ENCODE data around the gene MED26. TPM values are rescaled to one million over a fixed set of nuclear protein-coding genes. Genes with fewer than 3 reads are reported as not detected.
A peak's percentile ranks its signal among the peaks of the same experiment; 100 is the strongest.

The MED26 gene
- total RNA-seq, 2 donors from 2014 or later = 10.8 to 11.8 TPM

DNA sequence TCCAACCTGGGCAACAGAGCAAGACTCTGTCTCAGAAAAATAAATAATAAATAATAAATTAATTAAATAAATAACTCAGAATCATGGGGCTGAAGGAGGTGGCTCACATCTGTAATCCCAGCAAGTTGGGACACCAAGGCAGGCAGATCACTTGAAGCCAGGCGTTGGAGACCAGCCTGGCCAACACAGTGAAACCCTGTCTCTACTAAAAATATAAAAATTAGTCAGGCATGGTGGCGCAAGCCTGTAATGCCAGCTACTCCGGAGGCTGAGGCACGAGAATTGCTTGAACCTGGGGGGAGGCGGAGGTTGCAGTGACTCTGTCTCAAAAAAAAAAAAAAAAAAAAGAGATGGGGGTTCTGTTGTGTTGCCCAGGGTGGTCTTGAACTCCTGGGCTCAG lies 40.2 kb upstream of the MED26 start:
- 80 to 93% methylated on average over 2 to 5 of the region's 5 CpGs for WGBS, 2 experiments (ENCODE audit: insufficient coverage in 1 of 2, insufficient read length in 1 of 2)
- no peak overlapping the region for H3K27ac Mint-ChIP-seq
- H3K36me3 ChIP-seq (ENCODE audit: control insufficient read depth, insufficient read depth, low read length) = no peaks in the 10 kb centered on the region

DNA sequence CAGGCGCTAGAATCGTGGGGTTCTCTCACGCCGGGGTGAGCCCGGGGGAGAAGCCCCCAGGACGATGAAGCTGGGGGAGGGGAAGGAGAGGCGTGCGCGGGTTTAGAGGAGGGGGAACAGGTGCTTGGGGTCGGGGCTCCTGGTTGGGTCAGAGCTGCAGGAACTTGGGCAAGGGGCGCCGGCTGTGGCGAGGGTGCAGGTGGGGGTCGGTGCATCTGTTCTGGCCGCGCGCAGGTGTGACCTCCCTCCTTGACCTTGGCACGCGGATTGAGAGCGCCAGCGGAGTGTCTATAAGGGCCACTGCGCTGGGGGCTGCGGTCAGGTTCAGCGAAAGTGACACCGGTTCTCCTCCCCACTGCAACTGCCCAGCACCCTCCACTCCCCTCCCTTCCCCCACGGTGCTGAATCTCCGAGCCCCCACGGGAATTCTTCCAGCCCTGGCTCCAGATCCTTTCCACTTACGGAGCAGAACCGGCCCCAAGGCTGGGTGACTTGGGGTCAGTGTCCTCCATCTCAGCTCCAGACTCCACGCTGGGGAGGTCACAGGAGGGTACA lies 33.6 kb upstream of the MED26 start:
- Mint-ChIP-seq H3K4me1 (peaks cover 2% of the 10 kb centered on the region), H3K27me3 (ENCODE audit: insufficient read depth) (peaks cover 8% of the 10 kb centered on the region), H3K27ac (peak overlapping the region; percentile 26), H3K9me3 (no peaks in the 10 kb centered on the region), H3K4me3 (peak overlapping the region; percentile 96), H3K36me3 (ENCODE audit: low read depth) (peaks cover 19% of the 10 kb centered on the region)
- Histone ChIP-seq H3K36me3 (ENCODE audit: control insufficient read depth, insufficient read depth, low read length) (peaks cover 23% of the 10 kb centered on the region), H3K27me3 (ENCODE audit: control insufficient read depth, insufficient read depth, low read length, poor library complexity, severe bottlenecking) (no peaks in the 10 kb centered on the region), H3K4me3 (ENCODE audit: low read length) (peak overlapping the region; percentile 76), H3K9me3 (ENCODE audit: control insufficient read depth, low read length) (no peaks in the 10 kb centered on the region), H3K27ac (ENCODE audit: low read depth, low read length) (no peak overlapping the region), H3K4me1 (ENCODE audit: control insufficient read depth, insufficient read depth, low read length) (no peaks in the 10 kb centered on the region), H3K9ac (ENCODE audit: extremely low read depth, low read length, poor library complexity, severe bottlenecking) (peak overlapping the region; percentile 15)
- 8 to 18% methylated on average over 8 to 31 of the region's 31 CpGs for WGBS, 2 experiments (ENCODE audit: insufficient coverage in 1 of 2, insufficient read length in 1 of 2)
- peak; percentile 69 for DNase-seq
- TF ChIP-seq, protein P1, sequence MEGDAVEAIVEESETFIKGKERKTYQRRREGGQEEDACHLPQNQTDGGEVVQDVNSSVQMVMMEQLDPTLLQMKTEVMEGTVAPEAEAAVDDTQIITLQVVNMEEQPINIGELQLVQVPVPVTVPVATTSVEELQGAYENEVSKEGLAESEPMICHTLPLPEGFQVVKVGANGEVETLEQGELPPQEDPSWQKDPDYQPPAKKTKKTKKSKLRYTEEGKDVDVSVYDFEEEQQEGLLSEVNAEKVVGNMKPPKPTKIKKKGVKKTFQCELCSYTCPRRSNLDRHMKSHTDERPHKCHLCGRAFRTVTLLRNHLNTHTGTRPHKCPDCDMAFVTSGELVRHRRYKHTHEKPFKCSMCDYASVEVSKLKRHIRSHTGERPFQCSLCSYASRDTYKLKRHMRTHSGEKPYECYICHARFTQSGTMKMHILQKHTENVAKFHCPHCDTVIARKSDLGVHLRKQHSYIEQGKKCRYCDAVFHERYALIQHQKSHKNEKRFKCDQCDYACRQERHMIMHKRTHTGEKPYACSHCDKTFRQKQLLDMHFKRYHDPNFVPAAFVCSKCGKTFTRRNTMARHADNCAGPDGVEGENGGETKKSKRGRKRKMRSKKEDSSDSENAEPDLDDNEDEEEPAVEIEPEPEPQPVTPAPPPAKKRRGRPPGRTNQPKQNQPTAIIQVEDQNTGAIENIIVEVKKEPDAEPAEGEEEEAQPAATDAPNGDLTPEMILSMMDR (conservative IDR thresholded peaks at IDR 0.05) = no peak

More for the DNA sequence above, 40.2 kb upstream of the MED26 start:
- Mint-ChIP-seq H3K36me3 (ENCODE audit: low read depth) (no peaks in the 10 kb centered on the region), H3K4me1 (peaks cover 2% of the 10 kb centered on the region), H3K9me3 (no peaks in the 10 kb centered on the region), H3K4me3 (no peak overlapping the region), H3K27me3 (ENCODE audit: insufficient read depth) (no peaks in the 10 kb centered on the region)
- DNase-seq = no peak
- Histone ChIP-seq H3K9me3 (ENCODE audit: control insufficient read depth, low read length) (no peaks in the 10 kb centered on the region), H3K4me1 (ENCODE audit: control insufficient read depth, insufficient read depth, low read length) (no peaks in the 10 kb centered on the region), H3K27me3 (ENCODE audit: control insufficient read depth, insufficient read depth, low read length, poor library complexity, severe bottlenecking) (no peaks in the 10 kb centered on the region), H3K27ac (ENCODE audit: low read depth, low read length) (no peak overlapping the region), H3K4me3 (ENCODE audit: low read length) (no peak overlapping the region), H3K9ac (ENCODE audit: extremely low read depth, low read length, poor library complexity, severe bottlenecking) (no peak overlapping the region)
- TF ChIP-seq, protein P1 (conservative IDR thresholded peaks at IDR 0.05) = no peak

DNA sequence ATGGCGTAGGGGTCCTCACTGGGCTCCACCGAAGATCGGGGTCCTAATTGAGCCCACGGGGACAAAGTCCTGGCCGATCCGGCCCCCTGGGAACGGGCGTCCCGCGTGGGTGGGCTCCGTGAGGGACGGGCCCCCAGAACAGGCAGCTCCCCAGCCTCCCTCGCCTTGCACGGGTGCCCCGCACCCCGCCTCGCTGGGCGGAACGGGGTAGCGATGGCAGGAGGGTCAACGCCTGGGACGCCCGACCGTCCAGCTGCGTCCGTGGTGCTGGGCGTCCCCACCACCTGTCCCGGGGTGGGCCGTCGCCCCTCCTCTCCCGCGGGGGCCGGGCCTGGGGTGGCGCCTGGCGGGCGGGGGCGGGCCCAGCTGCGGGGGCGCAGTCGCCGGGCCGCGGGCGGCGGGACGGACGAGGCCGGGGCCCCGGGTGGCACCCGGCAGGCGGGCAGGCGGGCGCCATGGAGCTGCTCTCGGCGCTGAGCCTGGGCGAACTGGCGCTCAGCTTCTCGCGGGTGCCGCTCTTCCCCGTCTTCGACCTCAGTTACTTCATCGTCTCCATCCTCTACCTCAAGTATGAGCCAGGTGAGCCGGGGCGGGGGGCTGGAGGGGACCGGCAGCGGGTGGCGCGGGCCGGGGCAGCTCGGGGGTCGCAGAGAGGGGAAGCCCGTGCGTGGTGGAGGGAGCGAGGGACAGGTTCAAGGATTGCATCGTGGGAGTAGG lies 32.9 kb upstream of the MED26 start, which contains the start of gene TMEM38A:
TMEM38A (plus strand) TSS at position 377 of the 717 bp plus-strand sequence; CDS start at position 456, 79 bp downstream.
- 1% methylated on average over 16 to 76 of the region's 76 CpGs for WGBS, 2 experiments (ENCODE audit: insufficient coverage in 1 of 2, insufficient read length in 1 of 2)
- peak; percentile 75 for DNase-seq

More for the DNA sequence above, 32.9 kb upstream of the MED26 start, which contains the start of gene TMEM38A:
- H3K27me3 ChIP-seq (ENCODE audit: control insufficient read depth, insufficient read depth, low read length, poor library complexity, severe bottlenecking) = no peaks in the 10 kb centered on the region
- peaks cover 29% of the 10 kb centered on the region for H3K36me3 ChIP-seq (ENCODE audit: control insufficient read depth, insufficient read depth, low read length)
- Mint-ChIP-seq H3K27me3 (ENCODE audit: insufficient read depth) (peaks cover 8% of the 10 kb centered on the region), H3K4me3 (peak within 1 kb of the TSS; percentile 96), H3K9me3 (no peaks in the 10 kb centered on the region), H3K36me3 (ENCODE audit: low read depth) (peaks cover 24% of the 10 kb centered on the region), H3K27ac (peak within 1 kb of the TSS; percentile 100), H3K4me1 (peaks cover 2% of the 10 kb centered on the region)
- H3K4me1 ChIP-seq (ENCODE audit: control insufficient read depth, insufficient read depth, low read length) = no peaks in the 10 kb centered on the region
- peak within 1 kb of the TSS; percentile 72 for H3K9ac ChIP-seq (ENCODE audit: extremely low read depth, low read length, poor library complexity, severe bottlenecking)
- H3K27ac ChIP-seq (ENCODE audit: low read depth, low read length) = peak within 1 kb of the TSS; percentile 88
- H3K4me3 ChIP-seq (ENCODE audit: low read length) = peak within 1 kb of the TSS; percentile 97
- no peaks in the 10 kb centered on the region for H3K9me3 ChIP-seq (ENCODE audit: control insufficient read depth, low read length)
- TF ChIP-seq, protein P1 (conservative IDR thresholded peaks at IDR 0.05) = no peak

Measured in endodermal cell (in vitro differentiated cells).